ENCODE measurements around the gene ANKRD28. TPM values are rescaled to one million over a fixed set of nuclear protein-coding genes. Genes with fewer than 3 reads are reported as not detected.
"Not testable (repeated sequence)": the region's sequence is repeated elsewhere in the genome, so short reads cannot be mapped to it uniquely, and the experiment has no call there.

The ANKRD28 gene
- total and polyA plus RNA-seq, 5 experiments from 2014 or later: 3.3 to 38.0 (median 10.5) TPM

DNA sequence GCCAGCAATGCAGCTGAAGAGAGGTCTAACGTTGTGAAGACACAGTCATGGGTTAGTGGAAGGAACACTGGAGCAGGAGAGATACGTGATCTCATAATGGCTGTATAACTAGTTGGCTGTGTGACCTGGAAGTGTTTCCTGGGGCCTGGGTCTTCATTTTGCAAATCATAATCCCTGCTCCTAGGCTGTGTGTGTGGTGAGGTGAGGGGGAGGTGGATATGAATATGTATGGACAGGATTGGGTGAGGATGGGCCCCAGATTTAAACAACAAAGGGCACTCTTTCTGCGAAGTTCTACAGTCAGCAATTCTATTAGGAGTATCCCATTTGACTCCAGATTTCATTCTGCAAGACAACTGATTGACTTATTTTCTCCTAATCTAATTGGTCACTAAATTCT lies 41.3 kb downstream of the ANKRD28 start:
- Mint-ChIP-seq H3K27ac (no peak overlapping the region), H3K36me3 (peaks cover 5 to 27% (median 13%) of the 10 kb centered on the region in 3 donors), H3K27me3 (no peaks in the 10 kb centered on the region), H3K4me1 (peaks cover 0 to 11% (median 5%) of the 10 kb centered on the region in 4 donors), H3K9me3 (no peaks in the 10 kb centered on the region), H3K4me3 (no peak overlapping the region)
- DNase-seq (no peak), ATAC-seq (no peak)
- POLR2A ChIA-PET: no interaction called here

GRCh38 chr3:15755780-15756179 lies 42.0 kb downstream of the ANKRD28 start:
- POLR2A ChIA-PET: no interaction called here
- H3K9me3 Mint-ChIP-seq: no peaks in the 10 kb centered on the region
- ATAC-seq: no peak
- no peak for DNase-seq
- H3K4me1 Mint-ChIP-seq: peaks cover 0 to 11% (median 5%) of the 10 kb centered on the region in 4 donors
- no peak overlapping the region for H3K4me3 Mint-ChIP-seq
- no peak overlapping the region for H3K27ac Mint-ChIP-seq
- H3K27me3 Mint-ChIP-seq: no peaks in the 10 kb centered on the region
- H3K36me3 Mint-ChIP-seq: peaks cover 5 to 27% (median 13%) of the 10 kb centered on the region in 3 donors

DNA sequence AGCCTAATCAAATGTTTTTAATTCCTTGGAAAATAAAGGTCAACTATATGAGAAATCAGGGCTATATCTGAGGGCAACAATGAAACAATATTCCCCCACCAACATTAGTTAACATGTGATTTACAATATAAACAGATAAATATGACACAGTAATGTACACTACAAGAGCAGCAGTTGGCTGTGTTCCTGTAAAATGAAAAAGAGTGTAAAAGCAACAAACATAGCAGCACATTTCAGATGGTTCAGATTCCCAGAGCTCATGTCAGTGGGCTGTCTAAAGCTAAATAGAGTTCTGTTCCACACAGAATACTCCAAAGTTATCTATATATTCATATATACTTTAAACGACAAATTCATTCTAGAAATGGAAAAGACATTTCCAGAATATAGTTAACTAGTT lies 42.6 kb downstream of the ANKRD28 start:
- Mint-ChIP-seq H3K27ac (no peak overlapping the region), H3K27me3 (no peaks in the 10 kb centered on the region), H3K36me3 (peaks cover 5 to 26% (median 18%) of the 10 kb centered on the region in 3 donors), H3K9me3 (no peaks in the 10 kb centered on the region), H3K4me1 (peaks cover 0 to 11% (median 5%) of the 10 kb centered on the region in 4 donors), H3K4me3 (no peak overlapping the region)
- no peak for DNase-seq
- POLR2A ChIA-PET: no interaction called here
- no peak for ATAC-seq

DNA sequence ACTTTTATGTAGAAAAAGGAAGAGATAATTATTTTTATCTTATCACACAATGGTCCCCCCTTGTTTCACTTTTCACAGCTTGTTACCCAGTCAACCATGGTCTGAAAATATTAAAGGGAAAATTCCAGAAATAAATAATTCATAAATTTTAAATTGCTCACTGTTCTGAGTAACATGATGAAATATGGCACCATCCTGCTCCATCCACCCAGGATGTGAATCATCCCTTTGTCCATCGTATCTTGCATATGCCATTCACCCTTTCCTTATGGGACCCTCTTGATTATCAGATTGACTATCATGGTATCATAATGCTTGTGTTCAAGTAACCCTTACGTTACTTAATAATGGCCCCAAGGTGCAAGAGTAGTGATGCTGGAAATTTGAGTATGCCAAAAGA lies 43.7 kb downstream of the ANKRD28 start:
- Mint-ChIP-seq H3K27ac (no peak overlapping the region), H3K9me3 (peaks cover 0 to 5% (median 0%) of the 10 kb centered on the region in 9 donors), H3K4me3 (no peak overlapping the region), H3K4me1 (peaks cover 0 to 11% (median 0%) of the 10 kb centered on the region in 4 donors), H3K27me3 (no peaks in the 10 kb centered on the region), H3K36me3 (peaks cover 12 to 27% (median 24%) of the 10 kb centered on the region in 3 donors)
- ATAC-seq (no peak), DNase-seq (no peak)
- POLR2A ChIA-PET: no interaction called here

DNA sequence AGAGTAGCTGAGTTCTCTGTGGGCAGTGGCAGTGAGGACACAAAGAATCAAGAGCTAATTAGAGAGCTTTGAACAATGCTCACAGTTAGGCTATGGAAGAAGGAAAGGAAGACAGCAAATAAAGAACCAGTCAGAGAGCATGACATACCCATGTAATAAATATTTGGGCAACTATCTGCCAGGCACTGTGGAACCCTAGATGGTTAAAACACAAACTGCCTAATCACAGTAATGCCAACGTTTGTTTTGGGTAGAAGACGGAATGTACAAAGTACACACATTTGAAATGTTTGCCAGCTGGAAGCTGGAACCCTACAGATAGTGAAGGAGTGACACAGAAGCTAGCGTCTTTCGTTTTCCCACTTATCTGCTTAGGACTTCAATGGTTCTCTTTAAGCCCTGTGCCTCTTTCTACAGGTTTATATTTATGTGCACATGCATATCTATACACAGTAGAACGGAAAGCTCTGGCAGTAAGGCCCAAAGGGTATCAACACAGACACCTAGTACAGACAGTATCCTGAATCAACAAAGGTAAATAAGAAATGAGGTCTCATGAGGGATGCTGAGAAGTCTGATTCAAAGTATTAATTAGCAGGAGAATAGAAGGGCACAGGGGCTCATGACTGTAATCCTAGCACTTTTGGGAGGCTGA lies 44.6 kb downstream of the ANKRD28 start:
- H3K27ac Mint-ChIP-seq: no peak overlapping the region
- no peak for ATAC-seq
- peaks cover 0 to 5% (median 0%) of the 10 kb centered on the region in 9 donors for H3K9me3 Mint-ChIP-seq
- DNase-seq: no peak
- no peaks in the 10 kb centered on the region for H3K27me3 Mint-ChIP-seq
- H3K4me3 Mint-ChIP-seq: no peak overlapping the region
- H3K4me1 Mint-ChIP-seq: peaks cover 0 to 11% (median under 1%) of the 10 kb centered on the region in 4 donors
- POLR2A ChIA-PET: no interaction called here
- H3K36me3 Mint-ChIP-seq: peaks cover 8 to 34% (median 29%) of the 10 kb centered on the region in 3 donors

- Mint-ChIP-seq H3K4me1 (peaks cover 6 to 21% (median 13%) of the 10 kb centered on the region in 4 donors), H3K27me3 (no peaks in the 10 kb centered on the region), H3K36me3 (peaks cover 20 to 42% (median 41%) of the 10 kb centered on the region in 3 donors), H3K9me3 (peaks cover 0 to 11% (median 3%) of the 10 kb centered on the region in 9 donors), H3K27ac (no peak overlapping the region), H3K4me3 (no peak overlapping the region)
- DNase-seq: no peak
- POLR2A ChIA-PET: no interaction called here
- ATAC-seq: no peak
These were observed 46.9 kb downstream of the ANKRD28 start for GRCh38 chr3:15750879-15751278.

DNA sequence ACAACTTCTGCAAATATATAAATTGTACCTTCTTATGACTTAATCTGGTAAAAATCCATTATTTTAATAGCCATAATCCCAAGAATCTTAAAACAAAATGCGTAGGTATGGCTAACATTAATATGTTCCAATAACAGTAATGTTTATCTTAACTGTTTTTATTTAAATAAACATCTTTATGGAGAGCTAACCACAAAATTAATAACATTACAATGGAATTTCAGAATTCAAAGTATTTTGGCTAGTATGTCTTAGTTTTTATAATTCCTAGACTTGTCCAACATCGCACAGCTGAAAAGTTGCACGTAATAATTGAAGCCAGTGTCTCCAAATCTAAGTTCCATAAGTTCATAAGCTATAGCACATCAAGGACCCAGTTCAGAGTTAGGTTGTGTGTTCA lies 47.6 kb downstream of the ANKRD28 start:
- POLR2A ChIA-PET: no interaction called here
- no peaks in the 10 kb centered on the region for H3K27me3 Mint-ChIP-seq
- peaks cover 0 to 11% (median 4%) of the 10 kb centered on the region in 9 donors for H3K9me3 Mint-ChIP-seq
- H3K36me3 Mint-ChIP-seq: peaks cover 21 to 42% (median 41%) of the 10 kb centered on the region in 3 donors
- ATAC-seq (no peak), DNase-seq (no peak)
- no peak overlapping the region for H3K4me3 Mint-ChIP-seq
- H3K27ac Mint-ChIP-seq: no peak overlapping the region
- peaks cover 9 to 27% (median 17%) of the 10 kb centered on the region in 4 donors for H3K4me1 Mint-ChIP-seq

DNA sequence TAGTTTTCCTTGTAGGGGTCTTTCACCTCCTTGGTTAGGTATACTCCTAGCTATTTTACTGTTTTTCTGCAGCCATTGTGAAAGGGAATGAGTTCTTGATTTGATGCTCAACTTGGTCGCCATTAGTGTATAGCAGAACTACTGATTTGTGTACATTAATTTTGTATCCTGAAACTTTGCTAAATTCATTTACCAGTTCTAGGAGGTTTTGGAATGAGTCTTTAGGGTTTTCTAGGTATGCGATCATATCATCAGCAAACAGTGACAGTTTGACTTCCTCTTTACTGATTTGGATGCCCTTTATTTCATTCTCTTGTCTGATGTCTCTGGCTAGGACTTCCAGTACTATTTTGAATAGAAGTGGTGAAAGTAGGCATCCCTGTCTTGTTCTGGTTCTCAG lies 51.9 kb downstream of the ANKRD28 start:
- H3K27me3 Mint-ChIP-seq, ATAC-seq, POLR2A ChIA-PET, DNase-seq, H3K4me3 Mint-ChIP-seq: not testable (repeated sequence)
- Mint-ChIP-seq H3K27ac (peak overlapping the region in 3 of 10 donors; percentile 1 to 45 (median 44)), H3K9me3 (peaks cover 0 to 28% (median 18%) of the 10 kb centered on the region in 9 donors), H3K36me3 (peaks cover 39 to 53% (median 43%) of the 10 kb centered on the region in 3 donors), H3K4me1 (peaks cover 9 to 33% (median 15%) of the 10 kb centered on the region in 4 donors)

- POLR2A ChIA-PET: interaction anchor here (0.6 kb wide), 1 partner anchor 109 kb away, joined by 3 read pairs; no protein-coding TSS in a partner anchor
- H3K9me3 Mint-ChIP-seq: peaks cover 0 to 41% (median 30%) of the 10 kb centered on the region in 9 donors
These were observed 53.6 kb downstream of the ANKRD28 start for GRCh38 chr3:15744176-15744575.

DNA sequence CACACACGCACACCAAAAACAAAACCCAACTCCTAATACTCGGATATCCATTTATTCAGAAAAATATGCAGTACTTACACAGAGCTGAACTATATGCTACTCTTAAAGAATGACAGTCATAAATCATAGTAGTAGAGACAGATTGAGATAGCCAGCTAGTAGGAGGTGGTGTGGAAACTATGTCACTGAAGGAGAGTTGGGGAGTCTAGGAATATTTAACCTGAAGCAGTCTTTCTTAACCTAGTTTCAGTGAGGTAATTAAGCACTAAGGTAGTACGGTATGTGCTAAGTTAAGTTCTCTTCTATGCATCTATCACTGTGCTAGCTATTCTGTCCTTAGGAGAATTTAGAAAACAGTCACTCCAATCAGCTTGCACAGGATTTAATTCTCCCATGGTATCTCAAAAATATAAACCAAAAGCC lies 54.2 kb downstream of the ANKRD28 start:
- POLR2A ChIA-PET: interaction anchor here (0.6 kb wide), 1 partner anchor 108 kb away, joined by 3 read pairs; no protein-coding TSS in a partner anchor
- Mint-ChIP-seq H3K4me1 (peaks cover 9 to 33% (median 15%) of the 10 kb centered on the region in 4 donors), H3K36me3 (peaks cover 39 to 59% (median 51%) of the 10 kb centered on the region in 3 donors), H3K27me3 (no peaks in the 10 kb centered on the region), H3K4me3 (peak overlapping the region in 1 of 10 donors; percentile 30), H3K9me3 (peaks cover 0 to 46% (median 35%) of the 10 kb centered on the region in 9 donors), H3K27ac (peak overlapping the region in 1 of 10 donors; percentile 21)
- no peak for DNase-seq
- no peak for ATAC-seq

More at GRCh38 chr3:15744176-15744575, 53.6 kb downstream of the ANKRD28 start:
- Mint-ChIP-seq H3K27me3 (no peaks in the 10 kb centered on the region), H3K4me1 (peaks cover 9 to 33% (median 15%) of the 10 kb centered on the region in 4 donors), H3K4me3 (no peak overlapping the region), H3K27ac (no peak overlapping the region), H3K36me3 (peaks cover 43 to 54% (median 47%) of the 10 kb centered on the region in 3 donors)
- DNase-seq (no peak), ATAC-seq (no peak)

DNA sequence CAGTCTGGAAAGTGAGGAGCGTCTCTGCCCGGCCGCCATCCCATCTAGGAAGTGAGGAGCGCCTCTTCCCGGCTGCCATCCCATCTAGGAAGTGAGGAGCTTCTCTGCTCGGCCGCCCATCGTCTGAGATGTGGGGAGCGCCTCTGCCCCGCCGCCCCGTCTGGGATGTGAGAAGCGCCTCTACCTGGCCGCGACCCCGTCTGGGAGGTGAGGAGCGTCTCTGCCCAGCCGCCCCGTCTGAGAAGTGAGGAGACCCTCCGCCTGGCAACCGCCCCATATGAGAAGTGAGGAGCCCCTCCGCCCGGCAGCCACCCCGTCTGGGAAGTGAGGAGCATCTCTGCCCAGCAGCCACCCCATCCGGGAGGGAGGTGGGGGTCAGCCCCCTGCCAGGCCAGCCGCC lies 55.5 kb downstream of the ANKRD28 start:
- H3K27ac Mint-ChIP-seq, H3K27me3 Mint-ChIP-seq, ATAC-seq, DNase-seq, H3K4me3 Mint-ChIP-seq: not testable (repeated sequence)
- Mint-ChIP-seq H3K9me3 (peaks cover 0 to 56% (median 41%) of the 10 kb centered on the region in 9 donors), H3K4me1 (peaks cover 6 to 25% (median 12%) of the 10 kb centered on the region in 4 donors), H3K36me3 (peaks cover 39 to 58% (median 44%) of the 10 kb centered on the region in 3 donors)
- POLR2A ChIA-PET: interaction anchor here (0.7 kb wide), 1 partner anchor 415 kb away, joined by 8 read pairs; no protein-coding TSS in a partner anchor

- POLR2A ChIA-PET, DNase-seq, H3K27ac Mint-ChIP-seq, H3K4me3 Mint-ChIP-seq, ATAC-seq, H3K4me1 Mint-ChIP-seq, H3K27me3 Mint-ChIP-seq: not testable (repeated sequence)
- Mint-ChIP-seq H3K36me3 (peaks cover 31 to 65% (median 58%) of the 10 kb centered on the region in 3 donors), H3K9me3 (peaks cover 0 to 46% (median 34%) of the 10 kb centered on the region in 9 donors)
These were observed 59.2 kb downstream of the ANKRD28 start for GRCh38 chr3:15738616-15739005.

DNA sequence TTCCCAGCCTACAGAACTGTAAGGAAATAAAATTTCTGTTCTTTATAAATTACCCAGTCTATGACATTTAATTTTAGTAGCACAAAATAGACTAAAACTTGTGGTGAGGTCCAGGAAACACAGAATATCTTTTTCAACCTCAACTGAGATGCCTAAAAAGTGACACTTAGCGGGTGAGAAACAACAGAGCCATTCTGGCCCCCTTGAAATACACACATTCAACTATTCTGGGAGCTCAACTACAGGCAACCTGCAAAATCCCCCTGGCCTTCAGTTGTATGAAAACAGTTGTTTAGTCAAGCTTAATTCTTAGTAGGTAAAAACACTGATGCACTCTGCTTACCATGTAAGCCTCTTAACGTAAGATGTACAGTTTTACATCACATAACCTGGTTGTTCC lies 66.8 kb downstream of the ANKRD28 start:
- Mint-ChIP-seq H3K9me3 (no peaks in the 10 kb centered on the region), H3K27me3 (no peaks in the 10 kb centered on the region), H3K4me1 (peaks cover 0 to 8% (median 0%) of the 10 kb centered on the region in 4 donors), H3K27ac (no peak overlapping the region), H3K36me3 (peaks cover 0 to 69% (median 47%) of the 10 kb centered on the region in 3 donors), H3K4me3 (peak overlapping the region in 1 of 10 donors; percentile 7)
- ATAC-seq: no peak
- DNase-seq: no peak
- POLR2A ChIA-PET: no interaction called here
